IPS-18a (cell line): ENCODE results near the gene NUAK1.

Source experiments
- H3K27ac ChIP-seq: one replicate; pipeline ENCODE4 v1.5.1; 2013; ENCODE audit warnings: low read length
- H3K27me3 ChIP-seq: one replicate; pipeline ENCODE4 v1.6.1; 2013; ENCODE audit warnings: mild to moderate bottlenecking, low read length; ENCODE audit not compliant: control insufficient read depth, insufficient read depth
- H3K36me3 ChIP-seq: one replicate; pipeline ENCODE4 v1.6.1; 2013; ENCODE audit warnings: low read depth, low read length; ENCODE audit not compliant: control insufficient read depth
- H3K4me1 ChIP-seq: one replicate; pipeline ENCODE4 v1.6.1; 2013; ENCODE audit warnings: low read depth, low read length; ENCODE audit not compliant: control insufficient read depth
- H3K4me3 ChIP-seq: one replicate; pipeline ENCODE4 v1.5.1; 2013; ENCODE audit warnings: low read length
- H3K9ac ChIP-seq: one replicate; pipeline ENCODE4 v1.6.1; 2013; ENCODE audit warnings: mild to moderate bottlenecking, low read length, moderate library complexity
- H3K9me3 ChIP-seq: one replicate; pipeline ENCODE4 v1.6.1; 2013; ENCODE audit warnings: low read depth, low read length; ENCODE audit not compliant: control insufficient read depth

The NUAK1 gene

DNA sequence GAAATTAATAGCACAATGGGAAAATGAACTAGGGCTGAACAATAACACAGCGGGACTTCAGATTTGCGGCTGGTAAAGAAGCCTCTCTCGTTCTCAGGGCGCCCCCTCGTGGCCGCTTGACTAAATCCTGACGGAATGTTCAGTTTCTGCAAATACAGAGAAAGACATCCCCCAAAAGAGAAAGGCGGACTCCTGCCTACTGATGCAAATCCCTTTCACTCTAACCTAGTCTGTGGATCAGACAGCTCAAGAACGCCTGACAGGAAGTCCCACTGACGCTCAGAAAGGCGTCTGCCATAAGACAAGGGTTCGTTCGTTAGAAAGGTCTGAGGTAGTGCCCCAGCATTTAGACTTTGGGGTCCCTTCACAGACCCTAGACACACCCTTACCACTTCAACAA, 2.5 kb downstream of the NUAK1 start:
- Histone ChIP-seq H3K27me3 (peaks cover 17% of the 10 kb centered on the region), H3K36me3 (no peaks in the 10 kb centered on the region)

DNA sequence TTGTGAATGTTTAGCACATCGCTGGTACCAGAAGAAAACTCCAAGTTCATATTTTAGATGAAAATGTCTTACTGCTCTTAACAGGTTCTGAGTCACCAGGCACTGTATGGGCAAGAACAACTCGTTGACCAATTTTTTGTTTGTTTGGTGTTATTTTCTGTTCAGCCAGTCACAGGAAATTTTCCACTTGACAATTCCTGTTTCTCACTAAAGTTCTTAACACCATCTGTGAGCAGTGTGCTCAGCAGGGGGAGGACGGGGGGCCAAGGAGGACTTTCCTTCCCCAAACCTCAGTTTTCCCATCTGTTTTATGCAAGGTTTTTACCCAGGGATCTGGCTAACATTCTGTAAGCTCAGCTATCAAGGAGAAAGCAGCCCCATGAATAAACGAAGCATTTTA, 3.0 kb downstream of the NUAK1 start:
- Histone ChIP-seq H3K9me3 (no peaks in the 10 kb centered on the region), H3K27ac (no peak overlapping the region), H3K4me1 (peaks cover 60% of the 10 kb centered on the region), H3K27me3 (peaks cover 17% of the 10 kb centered on the region), H3K36me3 (no peaks in the 10 kb centered on the region), H3K9ac (no peak overlapping the region), H3K4me3 (peak overlapping the region; percentile 26)

More for the DNA sequence above, 2.5 kb downstream of the NUAK1 start:
- Histone ChIP-seq H3K9me3 (no peaks in the 10 kb centered on the region), H3K4me1 (peaks cover 63% of the 10 kb centered on the region), H3K4me3 (peak overlapping the region; percentile 26), H3K27ac (no peak overlapping the region), H3K9ac (no peak overlapping the region)

DNA sequence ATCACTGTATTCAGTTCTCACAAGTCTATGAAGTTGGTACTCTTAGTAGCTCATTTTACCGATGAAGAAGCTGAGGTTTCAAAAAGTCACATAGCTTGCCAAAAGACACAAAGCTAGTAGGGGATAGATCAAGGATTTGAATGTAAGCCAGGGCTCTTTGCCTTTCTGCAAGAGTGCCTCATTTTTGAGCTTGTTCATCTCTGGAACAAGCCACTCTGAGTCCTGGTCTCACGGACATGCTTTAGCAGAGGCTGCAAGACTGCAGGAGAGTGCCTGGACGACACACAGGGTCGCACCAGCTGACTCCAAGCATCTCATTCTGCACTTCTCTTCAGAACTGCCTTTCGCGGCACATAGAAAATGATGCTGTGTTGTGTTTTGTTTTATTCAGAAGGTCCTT, 3.7 kb downstream of the NUAK1 start:
- Histone ChIP-seq H3K9ac (no peak overlapping the region), H3K27me3 (peaks cover 17% of the 10 kb centered on the region), H3K36me3 (no peaks in the 10 kb centered on the region), H3K4me3 (no peak overlapping the region), H3K4me1 (peaks cover 55% of the 10 kb centered on the region), H3K9me3 (no peaks in the 10 kb centered on the region), H3K27ac (no peak overlapping the region)

DNA sequence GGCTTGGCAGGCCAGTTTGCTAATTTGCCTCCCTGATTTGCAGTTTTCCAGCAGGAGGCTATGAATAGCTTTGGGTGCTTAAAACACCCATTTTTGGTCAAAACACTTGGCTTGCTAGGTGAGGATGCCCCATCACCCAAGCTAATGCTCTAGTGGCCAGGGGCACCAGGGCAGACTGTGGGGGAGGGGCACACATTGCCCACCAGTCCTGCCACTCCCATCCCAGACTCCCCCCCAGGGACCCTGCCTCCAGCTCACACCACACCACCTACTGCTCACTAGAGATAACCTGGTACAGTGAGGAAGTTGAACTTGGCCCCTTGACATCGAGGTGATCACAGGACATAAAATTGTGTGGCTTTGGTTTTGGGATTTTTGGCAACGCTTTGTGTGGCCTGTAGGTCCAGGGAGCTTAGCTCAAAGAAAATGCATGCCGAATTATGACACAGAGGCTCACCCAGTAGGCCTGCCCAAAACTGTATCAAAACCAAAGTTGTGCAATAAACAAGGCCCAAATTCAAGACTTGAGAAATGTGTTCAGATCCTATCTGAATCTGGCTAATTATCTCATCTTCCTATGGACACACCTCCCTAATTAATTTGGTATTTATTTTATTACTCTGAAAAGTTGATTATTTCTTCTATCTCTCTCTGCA, 4.3 kb downstream of the NUAK1 start:
- Histone ChIP-seq H3K36me3 (no peaks in the 10 kb centered on the region), H3K27ac (no peak overlapping the region), H3K9me3 (no peaks in the 10 kb centered on the region), H3K27me3 (peaks cover 17% of the 10 kb centered on the region), H3K9ac (no peak overlapping the region), H3K4me3 (no peak overlapping the region), H3K4me1 (peaks cover 55% of the 10 kb centered on the region)

DNA sequence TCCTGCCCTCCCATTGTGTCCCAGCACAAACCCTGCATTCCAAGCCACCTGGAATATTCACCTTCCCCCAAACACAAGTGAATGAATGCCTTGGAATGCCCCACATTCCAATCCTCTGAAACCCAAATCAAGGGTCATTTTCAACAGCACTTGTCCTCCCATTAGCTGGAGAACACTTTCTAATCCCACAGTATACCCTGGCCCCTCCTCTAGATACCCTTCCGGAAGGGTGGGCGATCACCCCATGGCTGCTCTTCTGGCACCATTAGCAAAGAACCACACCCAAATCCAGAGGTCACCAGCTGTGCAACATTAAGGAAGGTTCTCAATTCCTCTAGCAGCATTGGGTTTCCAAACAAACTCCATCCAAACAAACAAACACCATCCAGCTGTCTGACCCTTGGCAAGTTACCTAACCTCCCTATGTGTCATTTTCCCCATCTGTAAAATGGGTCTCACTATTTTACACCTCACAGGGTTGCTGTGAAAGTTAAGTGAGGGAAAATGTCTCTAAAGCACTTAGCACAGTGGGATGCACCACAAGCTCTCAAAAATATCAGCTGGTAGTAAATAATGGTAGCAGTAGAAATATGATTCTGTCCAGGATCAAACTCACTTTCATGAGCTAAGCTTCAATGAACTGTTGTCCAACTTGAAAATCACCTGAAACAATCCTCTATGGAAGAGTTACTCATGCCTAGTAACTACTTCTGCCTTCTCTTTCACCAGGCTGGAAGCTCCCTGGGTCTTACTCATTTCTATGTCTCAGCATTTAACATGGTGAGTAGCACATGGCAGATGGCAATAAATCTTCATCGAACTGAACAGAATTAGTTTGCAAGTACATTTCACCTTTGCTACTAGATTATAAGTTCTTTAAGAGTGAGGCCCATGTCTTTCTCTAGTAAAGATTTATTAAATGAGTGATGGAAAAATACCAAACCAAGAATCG, 5.3 kb downstream of the NUAK1 start:
- H3K9ac ChIP-seq: no peak overlapping the region
- peaks cover 55% of the 10 kb centered on the region for H3K4me1 ChIP-seq
- H3K4me3 ChIP-seq: peak overlapping the region; percentile 8
- H3K36me3 ChIP-seq: no peaks in the 10 kb centered on the region
- peaks cover 17% of the 10 kb centered on the region for H3K27me3 ChIP-seq
- H3K27ac ChIP-seq: no peak overlapping the region
- no peaks in the 10 kb centered on the region for H3K9me3 ChIP-seq

DNA sequence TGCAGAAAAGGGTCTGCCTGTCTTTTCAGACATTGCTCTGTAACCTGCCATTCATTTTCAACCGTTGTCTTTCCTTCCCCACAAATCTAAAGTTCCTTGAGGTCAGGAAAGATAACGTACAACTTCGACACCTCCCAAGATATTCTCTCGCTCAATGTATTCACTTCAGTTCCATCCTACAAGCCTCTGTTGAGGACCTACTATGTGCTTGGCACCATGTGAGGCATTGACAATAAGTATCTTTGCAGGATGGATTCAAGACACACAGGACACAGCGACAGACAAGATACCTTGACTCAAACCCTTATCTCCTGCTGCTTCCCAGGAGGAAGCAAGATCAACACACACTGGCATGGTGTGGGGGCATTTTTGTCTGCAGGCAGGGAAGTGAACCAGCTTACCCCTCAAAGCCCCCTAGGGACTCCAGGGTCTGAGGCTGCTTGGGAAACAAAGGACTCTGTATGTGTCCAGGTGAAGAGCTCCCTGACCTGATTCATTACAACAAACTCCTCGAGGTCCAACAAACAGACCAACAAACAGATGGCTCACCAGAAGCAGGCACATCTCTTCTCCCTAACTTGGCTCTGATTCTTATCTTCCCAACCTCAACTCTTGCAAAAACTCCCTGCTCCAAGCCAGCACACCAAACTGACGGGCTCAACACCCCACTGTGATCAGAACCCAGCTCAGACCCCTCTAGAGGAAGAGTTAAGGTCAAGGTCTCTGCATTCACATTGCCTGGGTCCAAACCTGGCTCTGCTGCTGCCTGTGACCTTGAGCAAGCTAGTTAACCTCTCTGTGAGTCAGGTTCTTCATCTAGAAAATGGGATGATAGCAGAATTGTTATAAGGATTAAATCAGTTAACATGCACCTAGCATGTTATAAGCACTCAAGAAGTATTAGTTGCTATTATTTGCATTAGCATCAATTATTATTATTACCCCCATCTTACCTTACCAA, 6.3 kb downstream of the NUAK1 start:
- peak overlapping the region; percentile 36 for H3K27ac ChIP-seq
- no peaks in the 10 kb centered on the region for H3K9me3 ChIP-seq
- H3K9ac ChIP-seq: peak overlapping the region; percentile 21
- H3K36me3 ChIP-seq: no peaks in the 10 kb centered on the region
- peaks cover 10% of the 10 kb centered on the region for H3K27me3 ChIP-seq
- peak overlapping the region; percentile 8 for H3K4me3 ChIP-seq
- H3K4me1 ChIP-seq: peaks cover 55% of the 10 kb centered on the region

DNA sequence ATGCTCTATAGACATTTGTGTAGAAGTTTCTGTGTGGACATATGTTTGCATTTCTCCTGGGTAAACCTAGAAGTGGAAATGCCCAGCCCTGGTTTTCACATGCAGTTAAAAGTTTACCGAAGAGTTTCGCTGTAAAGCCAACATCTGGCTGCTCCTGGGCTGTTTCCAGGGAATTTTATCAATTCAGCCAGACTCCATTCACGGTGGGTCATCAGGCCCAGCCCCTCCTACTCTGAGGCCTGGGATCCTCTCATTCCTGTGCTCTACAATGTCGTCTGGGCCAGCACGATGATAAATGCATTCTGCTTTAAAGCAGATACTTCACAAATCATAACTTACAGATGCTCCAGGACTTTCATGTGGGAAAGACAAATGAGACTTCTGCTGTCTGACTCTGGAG, 7.1 kb downstream of the NUAK1 start:
- Histone ChIP-seq H3K9ac (no peak overlapping the region), H3K9me3 (no peaks in the 10 kb centered on the region), H3K27ac (no peak overlapping the region), H3K4me1 (peaks cover 55% of the 10 kb centered on the region), H3K4me3 (no peak overlapping the region), H3K36me3 (no peaks in the 10 kb centered on the region), H3K27me3 (peaks cover 2% of the 10 kb centered on the region)

DNA sequence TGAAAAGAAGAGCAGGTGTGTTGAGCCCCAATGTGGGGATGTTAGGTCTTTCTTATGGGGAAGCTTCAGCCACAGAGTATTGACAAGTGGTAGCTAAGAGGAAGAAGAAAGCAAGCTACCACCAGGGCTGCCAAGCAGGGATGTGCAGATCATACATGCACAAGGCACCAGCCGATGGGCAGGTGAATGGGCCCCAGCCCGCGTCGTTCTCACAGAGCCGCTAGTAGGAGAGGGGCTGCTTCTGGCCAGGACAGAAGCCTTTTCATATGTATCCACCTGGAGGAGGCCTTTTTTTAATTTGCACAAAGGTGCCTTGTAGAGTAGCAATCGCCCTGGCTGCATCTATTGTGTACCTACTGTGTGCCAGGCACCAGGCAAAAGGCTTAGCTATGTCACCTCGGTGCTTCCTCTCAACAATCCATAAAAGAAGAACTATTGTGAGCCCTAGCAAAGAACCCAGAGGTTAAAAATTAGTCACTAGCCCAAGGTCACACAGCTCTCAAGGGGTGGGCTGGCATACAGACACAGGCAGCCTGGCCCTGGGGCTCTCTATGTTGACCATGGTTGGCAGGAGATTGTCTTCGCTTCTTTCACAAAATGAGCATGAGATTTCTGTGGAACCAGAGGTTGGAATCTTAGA, 8.2 kb downstream of the NUAK1 start:
- Histone ChIP-seq H3K27ac (no peak overlapping the region), H3K36me3 (no peaks in the 10 kb centered on the region), H3K4me1 (peaks cover 45% of the 10 kb centered on the region), H3K4me3 (no peak overlapping the region), H3K9ac (no peak overlapping the region), H3K9me3 (no peaks in the 10 kb centered on the region), H3K27me3 (no peaks in the 10 kb centered on the region)

DNA sequence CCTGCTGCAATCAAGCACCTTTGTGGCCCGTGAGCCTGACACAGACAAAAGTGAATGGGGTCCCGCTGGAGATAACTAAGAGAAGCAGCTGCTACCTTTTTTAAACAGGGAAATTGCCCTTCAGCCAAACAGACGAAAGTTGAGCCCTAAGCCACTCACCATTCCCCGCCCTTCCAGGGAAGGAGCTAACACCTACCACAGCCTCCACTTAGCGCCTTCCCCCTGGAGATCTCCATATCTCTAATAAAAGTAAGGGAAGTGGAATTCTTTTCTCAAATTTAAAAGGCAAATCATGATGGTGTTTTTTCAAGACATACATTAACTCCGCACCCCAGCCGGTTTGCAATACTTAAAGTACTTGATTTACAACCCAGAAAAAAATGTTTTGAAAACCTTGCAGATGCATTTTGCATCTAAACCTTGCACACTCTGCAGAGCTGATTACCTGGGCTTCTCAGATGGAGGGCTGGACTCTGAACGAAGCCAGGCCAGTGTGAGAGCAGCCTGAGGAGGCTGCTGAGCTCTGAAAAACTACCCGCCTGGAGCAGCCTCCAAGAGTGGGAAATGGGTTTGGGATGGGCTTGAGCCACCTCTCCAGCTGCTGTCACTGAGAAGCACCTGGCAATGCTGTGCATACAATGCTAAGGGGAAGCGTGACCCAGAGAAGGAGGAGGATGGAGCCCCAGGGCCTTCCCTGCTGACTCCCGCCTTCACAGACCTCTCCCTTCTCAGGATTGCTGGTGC, 10.0 kb downstream of the NUAK1 start:
- peaks cover 27% of the 10 kb centered on the region for H3K4me1 ChIP-seq
- H3K9me3 ChIP-seq: no peaks in the 10 kb centered on the region
- no peak overlapping the region for H3K27ac ChIP-seq
- H3K9ac ChIP-seq: no peak overlapping the region
- no peak overlapping the region for H3K4me3 ChIP-seq
- H3K36me3 ChIP-seq: no peaks in the 10 kb centered on the region
- no peaks in the 10 kb centered on the region for H3K27me3 ChIP-seq

DNA sequence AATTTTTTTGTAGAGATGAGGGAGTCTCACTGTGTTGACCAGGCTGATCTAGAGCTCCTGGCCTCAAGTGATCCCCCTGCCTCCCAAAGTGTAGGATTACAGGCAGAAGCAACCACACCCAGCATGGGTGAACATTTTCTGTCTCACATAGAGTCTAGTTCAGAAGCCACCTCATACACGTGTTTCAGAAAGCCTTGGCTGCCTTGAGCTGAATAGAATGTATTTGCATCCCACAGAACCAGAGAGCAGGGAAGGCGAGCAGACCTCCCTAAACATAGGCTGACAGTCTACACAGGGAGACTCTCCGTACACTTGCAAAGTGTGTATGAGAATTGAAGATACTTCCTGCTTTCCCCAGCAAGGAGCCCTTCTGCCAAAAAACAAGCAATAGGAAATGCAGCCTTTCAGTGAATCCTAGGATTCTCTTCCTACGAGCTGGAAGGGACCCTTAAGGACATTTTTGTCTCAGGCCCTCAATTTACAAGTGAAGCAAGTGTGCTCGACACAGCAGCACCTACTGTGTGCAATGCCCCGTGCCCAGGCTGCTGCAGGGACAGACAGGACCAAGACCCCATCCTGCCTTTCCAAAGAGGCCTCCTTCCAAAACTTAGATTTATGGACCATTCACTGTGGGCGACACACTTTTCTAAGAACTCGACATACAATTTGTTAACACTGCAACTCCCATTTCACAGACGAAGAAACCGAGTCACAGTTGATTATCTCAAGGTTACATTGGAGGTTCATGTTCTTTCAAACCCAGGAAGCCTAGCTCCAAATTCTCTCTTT, 11.2 kb downstream of the NUAK1 start:
- Histone ChIP-seq H3K27ac (no peak overlapping the region), H3K36me3 (no peaks in the 10 kb centered on the region), H3K4me3 (no peak overlapping the region), H3K9me3 (no peaks in the 10 kb centered on the region), H3K9ac (no peak overlapping the region), H3K4me1 (peaks cover 14% of the 10 kb centered on the region), H3K27me3 (no peaks in the 10 kb centered on the region)
